ENCODE results near the gene RNASE2.
"Not testable (repeated sequence)": the region's sequence is repeated elsewhere in the genome, so short reads cannot be mapped to it uniquely, and the experiment has no call there.

Gene RNASE2

DNA sequence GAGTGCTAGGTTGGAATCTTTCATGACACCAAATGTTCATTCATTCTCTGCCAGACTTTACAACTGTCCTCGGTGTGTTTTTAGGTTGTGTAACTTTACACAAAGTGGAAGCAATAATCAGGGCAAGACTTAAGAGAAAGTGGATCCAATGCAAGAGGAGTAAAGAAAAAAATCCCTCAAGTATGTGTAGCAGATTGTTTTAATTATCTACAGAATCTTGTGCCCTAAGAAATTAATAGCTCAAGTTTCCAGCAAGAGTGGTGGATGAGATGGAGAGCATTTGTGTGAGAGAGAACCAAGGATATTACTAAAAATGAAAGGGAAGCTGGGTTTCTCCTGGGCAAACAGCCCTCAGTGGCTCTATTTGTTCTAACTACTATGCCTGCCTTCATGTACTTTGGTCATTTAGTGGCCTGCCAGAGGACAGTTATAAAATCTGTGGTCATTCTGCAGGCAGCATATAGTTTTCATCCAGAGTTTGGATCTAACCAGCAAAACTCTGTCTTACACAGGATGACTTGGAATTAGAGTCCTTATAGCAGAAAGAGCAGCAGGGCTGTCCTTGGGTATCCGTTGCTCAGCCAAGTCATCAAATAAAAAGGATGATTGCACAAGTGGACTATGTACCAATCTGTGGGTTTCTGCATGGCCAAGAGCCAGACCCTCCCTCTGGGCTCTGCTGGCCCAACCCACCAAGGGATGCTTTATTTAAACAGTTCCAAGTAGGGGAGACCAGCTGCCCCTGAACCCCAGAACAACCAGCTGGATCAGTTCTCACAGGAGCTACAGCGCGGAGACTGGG lies at the start of gene RNASE2:
Gene RNASE2 (plus strand): TSS at position 752 of the 802 bp plus-strand sequence. CDS start 285 bp downstream, outside the sequence.
- H3K27me3 Mint-ChIP-seq, H3K36me3 Mint-ChIP-seq, H3K4me3 Mint-ChIP-seq, H3K4me1 Mint-ChIP-seq, H3K27ac Mint-ChIP-seq, H3K9me3 Mint-ChIP-seq: not testable (repeated sequence)

GRCh38 chr14:20905676-20906075 lies 49.6 kb upstream of the RNASE2 start:
- Mint-ChIP-seq H3K27me3 (peaks cover 3% of the 10 kb centered on the region), H3K4me3 (no peak overlapping the region), H3K9me3 (no peaks in the 10 kb centered on the region), H3K27ac (no peak overlapping the region), H3K36me3 (no peaks in the 10 kb centered on the region), H3K4me1 (no peaks in the 10 kb centered on the region)

DNA sequence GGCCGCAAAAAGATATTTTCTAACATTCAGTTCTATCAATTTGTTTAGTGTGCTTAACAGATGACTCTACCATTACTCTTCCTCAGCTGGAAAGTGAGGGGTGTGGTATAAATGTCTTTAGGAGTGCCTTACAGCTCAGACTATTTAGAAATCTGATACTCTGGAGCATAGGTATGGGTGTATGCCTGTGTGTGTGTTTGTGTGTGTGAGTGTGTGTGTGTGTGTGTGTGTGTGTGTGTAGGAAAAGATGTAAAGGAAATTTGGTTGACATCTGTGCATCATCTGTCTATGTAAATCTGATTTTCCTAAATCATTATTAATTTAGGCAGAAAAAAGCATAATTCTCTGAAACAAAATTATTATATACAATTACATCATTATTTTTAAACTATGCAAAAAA lies 48.1 kb upstream of the RNASE2 start:
- Mint-ChIP-seq H3K27ac (no peak overlapping the region), H3K27me3 (peaks cover 3% of the 10 kb centered on the region), H3K4me3 (no peak overlapping the region), H3K9me3 (no peaks in the 10 kb centered on the region), H3K4me1 (no peaks in the 10 kb centered on the region), H3K36me3 (no peaks in the 10 kb centered on the region)

DNA sequence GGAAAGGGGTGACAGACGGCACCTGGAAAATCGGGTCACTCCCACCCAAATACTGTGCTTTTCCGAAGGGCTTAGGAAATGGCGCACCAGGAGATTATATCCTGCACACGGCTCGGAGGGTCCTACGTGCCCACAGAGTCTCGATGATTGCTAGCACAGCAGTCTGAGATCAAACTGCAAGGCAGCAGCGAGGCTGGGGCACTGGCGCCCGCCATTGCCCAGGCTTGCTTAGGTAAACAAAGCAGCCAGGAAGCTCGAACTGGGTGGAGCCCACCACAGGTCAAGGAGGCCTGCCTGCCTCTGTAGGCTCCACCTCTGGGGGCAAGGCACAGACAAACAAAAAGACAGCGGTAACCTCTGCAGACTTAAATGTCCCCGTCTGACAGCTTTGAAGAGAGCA lies 44.5 kb upstream of the RNASE2 start:
- H3K4me3 Mint-ChIP-seq, H3K27ac Mint-ChIP-seq, H3K4me1 Mint-ChIP-seq, H3K36me3 Mint-ChIP-seq, H3K27me3 Mint-ChIP-seq, H3K9me3 Mint-ChIP-seq: not testable (repeated sequence)

DNA sequence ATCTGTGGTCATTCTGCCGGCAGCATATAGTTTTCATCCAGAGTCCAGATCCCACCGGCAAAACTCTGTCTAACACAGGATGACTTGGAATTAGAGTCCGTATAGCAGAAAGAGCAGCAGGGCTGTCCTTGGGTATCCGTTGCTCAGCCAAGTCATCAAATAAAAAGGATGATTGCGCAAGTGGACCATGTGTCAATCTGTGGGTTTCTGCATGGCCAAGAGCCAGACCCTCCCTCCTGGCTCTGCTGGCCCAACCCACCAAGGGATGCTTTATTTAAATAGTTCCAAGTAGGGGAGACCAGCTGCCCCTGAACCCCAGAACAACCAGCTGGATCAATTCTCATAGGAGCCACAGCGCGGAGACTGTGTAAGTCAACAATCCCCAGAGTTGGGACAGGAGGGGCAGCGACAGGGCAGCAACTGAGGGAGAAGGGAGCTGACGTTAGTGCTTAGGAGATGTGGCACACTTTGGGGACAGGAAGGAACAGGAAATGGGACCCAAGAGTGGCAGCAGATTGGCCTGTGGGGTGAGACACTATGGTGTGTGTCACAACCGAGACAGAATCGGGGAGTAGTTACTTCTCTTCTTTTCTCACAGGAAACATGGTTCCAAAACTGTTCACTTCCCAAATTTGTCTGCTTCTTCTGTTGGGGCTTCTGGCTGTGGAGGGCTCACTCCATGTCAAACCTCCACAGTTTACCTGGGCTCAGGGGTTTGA lies 36.1 kb upstream of the RNASE2 start:
- not testable (repeated sequence) for H3K36me3 Mint-ChIP-seq, H3K27ac Mint-ChIP-seq, H3K4me1 Mint-ChIP-seq, H3K4me3 Mint-ChIP-seq, H3K9me3 Mint-ChIP-seq
- H3K27me3 Mint-ChIP-seq, result peaks cover 20% of the 10 kb centered on the region

DNA sequence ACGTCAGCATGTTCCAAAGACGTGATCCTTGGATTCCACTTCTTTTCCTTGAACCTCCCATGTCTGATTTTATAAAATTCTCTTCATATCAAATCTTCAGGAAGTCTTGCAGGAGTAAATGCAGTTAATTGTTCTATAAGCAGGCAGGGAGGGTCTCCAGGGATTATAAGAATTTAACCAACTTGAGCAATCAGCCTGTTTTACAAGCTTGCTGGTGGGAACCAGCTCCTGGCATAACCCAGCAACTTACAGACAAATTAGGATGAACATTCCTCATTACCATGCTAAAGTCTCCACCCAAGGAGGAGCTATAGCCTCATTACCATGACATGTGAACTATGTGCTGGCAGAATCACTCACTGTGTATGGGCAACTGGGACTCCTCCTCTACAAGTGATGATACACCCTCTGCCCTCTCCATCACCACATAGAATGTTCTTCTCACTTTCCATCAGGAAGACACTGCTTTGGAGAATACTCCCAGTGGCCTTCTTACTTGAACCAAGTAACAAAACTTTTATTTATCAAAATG lies 31.5 kb upstream of the RNASE2 start:
- H3K9me3 Mint-ChIP-seq, H3K4me1 Mint-ChIP-seq, H3K27ac Mint-ChIP-seq, H3K36me3 Mint-ChIP-seq, H3K4me3 Mint-ChIP-seq: not testable (repeated sequence)
- peaks cover 19% of the 10 kb centered on the region for H3K27me3 Mint-ChIP-seq

DNA sequence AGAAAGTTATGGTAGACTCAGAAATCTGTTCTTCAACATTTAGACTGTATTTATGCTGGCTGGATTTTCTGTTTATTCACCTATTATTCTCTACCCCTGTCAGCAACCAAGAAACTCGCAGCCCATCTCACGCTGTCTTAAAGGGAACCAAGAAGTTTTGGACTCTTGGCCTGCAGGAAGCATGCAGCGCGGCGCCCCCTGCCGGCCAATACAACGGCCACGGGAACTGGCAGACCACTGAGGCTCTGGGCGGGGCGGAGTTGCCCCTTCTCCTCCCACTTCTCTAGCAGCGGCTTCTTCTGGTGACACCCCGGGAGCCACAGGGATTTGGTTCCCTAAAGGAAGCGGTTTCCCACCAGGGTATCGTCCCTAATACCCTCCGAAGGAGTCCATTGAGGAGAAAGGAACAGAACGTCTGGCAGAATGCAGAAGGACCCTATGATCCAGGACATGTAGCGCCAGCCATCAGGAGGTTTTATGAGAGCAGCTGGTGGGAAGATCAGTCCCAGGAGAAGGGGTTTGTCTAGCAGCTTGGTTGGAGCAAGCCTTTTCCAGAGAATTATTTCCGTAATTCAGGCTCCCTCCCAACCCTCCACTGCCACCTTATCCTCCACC lies 21.0 kb upstream of the RNASE2 start:
- no peaks in the 10 kb centered on the region for H3K36me3 Mint-ChIP-seq
- H3K27ac Mint-ChIP-seq, result no peak overlapping the region
- H3K27me3 Mint-ChIP-seq, result peaks cover 3% of the 10 kb centered on the region
- no peak overlapping the region for H3K4me3 Mint-ChIP-seq
- no peaks in the 10 kb centered on the region for H3K4me1 Mint-ChIP-seq
- no peaks in the 10 kb centered on the region for H3K9me3 Mint-ChIP-seq

DNA sequence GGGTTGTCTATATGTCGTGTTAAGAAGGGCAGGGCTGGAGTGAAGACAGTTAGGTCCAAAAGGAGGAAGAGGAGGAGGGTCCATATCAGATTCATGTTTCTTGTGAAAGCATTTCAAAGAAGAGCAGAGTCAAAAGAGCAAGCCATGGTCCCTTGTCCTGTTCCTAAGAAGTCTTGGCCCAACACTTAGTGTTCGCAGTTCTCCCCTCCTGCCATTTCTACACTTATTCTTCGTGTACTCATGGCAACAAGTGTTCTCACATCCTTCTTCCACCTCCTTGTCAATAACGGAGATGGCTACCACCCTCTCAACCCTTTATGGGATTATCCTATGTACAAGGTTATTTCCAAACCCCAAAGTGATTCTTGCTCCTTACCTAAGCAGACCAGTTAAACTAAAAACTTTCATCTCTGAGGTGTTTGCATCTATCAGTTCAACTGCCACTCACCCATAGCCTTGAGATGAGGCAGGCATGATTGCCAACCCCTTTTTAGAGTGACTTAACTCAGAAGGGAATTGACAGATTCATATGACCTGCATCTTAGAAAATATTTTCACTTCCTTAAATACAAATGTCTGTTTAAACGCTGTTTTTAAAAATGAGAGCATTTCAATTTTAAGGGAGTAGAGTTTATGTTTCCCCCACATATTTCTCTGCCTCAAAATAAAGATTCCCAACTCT lies 19.8 kb upstream of the RNASE2 start:
- Mint-ChIP-seq H3K9me3 (no peaks in the 10 kb centered on the region), H3K27ac (no peak overlapping the region), H3K4me1 (no peaks in the 10 kb centered on the region), H3K4me3 (no peak overlapping the region), H3K27me3 (peaks cover 3% of the 10 kb centered on the region), H3K36me3 (no peaks in the 10 kb centered on the region)

GRCh38 chr14:20945146-20945545 lies 10.1 kb upstream of the RNASE2 start:
- H3K27me3 Mint-ChIP-seq, H3K36me3 Mint-ChIP-seq, H3K27ac Mint-ChIP-seq, H3K4me3 Mint-ChIP-seq, H3K4me1 Mint-ChIP-seq, H3K9me3 Mint-ChIP-seq: not testable (repeated sequence)

DNA sequence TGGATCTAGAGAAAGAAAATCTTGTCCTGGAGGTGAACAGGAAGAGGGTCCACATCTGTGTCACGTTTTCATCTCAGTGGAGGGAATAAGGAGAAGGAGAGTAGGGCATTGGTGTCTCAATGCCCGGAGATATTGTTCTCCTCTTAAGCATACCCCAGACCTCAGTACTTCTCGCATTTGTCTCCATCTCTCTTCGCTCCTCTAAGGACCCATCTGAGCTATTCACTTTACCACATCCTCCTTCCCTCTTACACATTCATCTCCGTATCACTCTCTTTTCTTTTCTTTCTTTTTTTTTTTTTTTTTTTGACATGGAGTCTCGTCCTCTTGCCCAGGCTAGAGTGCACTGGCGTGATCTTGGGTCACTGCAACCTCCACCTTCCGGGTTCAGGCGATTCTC lies 8.6 kb upstream of the RNASE2 start:
- H3K9me3 Mint-ChIP-seq, H3K27ac Mint-ChIP-seq, H3K36me3 Mint-ChIP-seq, H3K4me1 Mint-ChIP-seq, H3K27me3 Mint-ChIP-seq, H3K4me3 Mint-ChIP-seq: not testable (repeated sequence)

DNA sequence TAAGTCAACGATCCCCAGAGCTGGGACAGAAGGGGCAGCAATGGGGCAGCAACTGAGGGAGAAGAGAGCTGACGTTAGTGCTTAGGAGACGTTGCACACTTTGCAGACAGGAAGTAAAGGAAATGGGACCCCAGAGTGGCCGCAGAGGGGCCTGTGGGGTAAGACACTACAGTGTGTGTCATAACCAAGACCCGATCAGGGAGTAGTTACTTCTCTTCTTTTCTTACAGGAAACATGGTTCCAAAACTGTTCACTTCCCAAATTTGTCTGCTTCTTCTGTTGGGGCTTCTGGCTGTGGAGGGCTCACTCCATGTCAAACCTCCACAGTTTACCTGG lies 219 bp downstream of the RNASE2 start:
- not testable (repeated sequence) for H3K27me3 Mint-ChIP-seq, H3K27ac Mint-ChIP-seq, H3K36me3 Mint-ChIP-seq, H3K9me3 Mint-ChIP-seq, H3K4me3 Mint-ChIP-seq
- peaks cover 13% of the 10 kb centered on the region for H3K4me1 Mint-ChIP-seq

- no peak overlapping the region for H3K4me3 Mint-ChIP-seq
- no peak overlapping the region for H3K27ac Mint-ChIP-seq
- H3K9me3 Mint-ChIP-seq, result no peaks in the 10 kb centered on the region
- peaks cover 20% of the 10 kb centered on the region for H3K4me1 Mint-ChIP-seq
- no peaks in the 10 kb centered on the region for H3K36me3 Mint-ChIP-seq
- H3K27me3 Mint-ChIP-seq, result no peaks in the 10 kb centered on the region
Measured at GRCh38 chr14:20956376-20956976, 1.2 kb downstream of the RNASE2 start.

DNA sequence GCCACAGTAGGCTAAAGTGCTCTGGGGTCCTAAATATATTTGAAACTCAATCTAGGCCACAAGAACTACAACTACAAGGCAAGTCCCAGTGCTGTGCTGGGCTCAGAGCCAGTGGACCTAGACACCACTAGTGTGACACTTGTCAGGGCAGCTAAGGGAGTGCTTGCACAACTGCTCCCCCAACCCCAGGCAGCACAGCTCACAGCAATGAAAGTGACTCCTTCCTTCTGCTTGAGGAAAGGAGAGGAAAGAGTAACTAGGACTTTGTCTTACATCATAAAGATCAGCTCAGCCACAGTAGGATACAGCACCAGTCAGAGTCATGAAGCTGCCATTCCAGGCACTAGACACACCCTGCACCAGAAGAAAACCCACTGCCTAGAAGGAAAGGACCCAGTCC lies 3.7 kb downstream of the RNASE2 start:
- not testable (repeated sequence) for H3K36me3 Mint-ChIP-seq, H3K9me3 Mint-ChIP-seq, H3K27me3 Mint-ChIP-seq, H3K27ac Mint-ChIP-seq, H3K4me3 Mint-ChIP-seq
- peaks cover 24% of the 10 kb centered on the region for H3K4me1 Mint-ChIP-seq

DNA sequence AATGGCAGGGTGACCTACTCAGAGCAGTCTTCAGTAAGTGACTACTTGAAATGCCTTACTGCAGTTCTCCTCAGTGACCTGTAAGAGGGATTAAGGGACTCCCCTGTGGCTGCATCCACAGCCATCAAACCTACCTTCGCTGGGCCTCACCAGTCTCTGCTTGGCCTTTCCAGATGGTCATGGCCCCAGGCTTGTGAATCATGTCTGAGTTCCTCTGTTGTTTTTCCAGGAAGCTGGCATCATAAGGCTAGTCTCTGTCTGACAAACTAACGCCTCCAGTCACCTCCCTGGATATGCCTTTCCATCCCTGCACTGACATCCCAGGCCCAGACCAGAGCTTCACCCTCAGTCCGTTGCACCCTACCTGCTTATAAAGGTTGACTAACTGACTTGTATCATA lies 14.0 kb downstream of the RNASE2 start:
- H3K4me1 Mint-ChIP-seq, result peaks cover 12% of the 10 kb centered on the region
- peaks cover 14% of the 10 kb centered on the region for H3K27me3 Mint-ChIP-seq
- H3K4me3 Mint-ChIP-seq, result no peak overlapping the region
- H3K27ac Mint-ChIP-seq, result no peak overlapping the region
- H3K36me3 Mint-ChIP-seq, result no peaks in the 10 kb centered on the region
- no peaks in the 10 kb centered on the region for H3K9me3 Mint-ChIP-seq

- H3K27ac Mint-ChIP-seq, result no peak overlapping the region
- no peaks in the 10 kb centered on the region for H3K36me3 Mint-ChIP-seq
- no peaks in the 10 kb centered on the region for H3K9me3 Mint-ChIP-seq
- H3K4me3 Mint-ChIP-seq, result peak overlapping the region; percentile 92
- peaks cover 12% of the 10 kb centered on the region for H3K4me1 Mint-ChIP-seq
- H3K27me3 Mint-ChIP-seq, result peaks cover 10% of the 10 kb centered on the region
Measured at GRCh38 chr14:20970647-20970982, 15.3 kb downstream of the RNASE2 start.
